ENCODE data around the gene TRIM16. TPM values are rescaled to one million over a fixed set of nuclear protein-coding genes. Genes with fewer than 3 reads are reported as not detected.
A peak's percentile ranks its signal among the peaks of the same experiment; 100 is the strongest.
"Not testable (repeated sequence)": the region's sequence is repeated elsewhere in the genome, so short reads cannot be mapped to it uniquely, and the experiment has no call there.

Gene TRIM16
- 10 to 100 TPM in 1 of 2 experiments, 1 to 10 TPM in 1; 8.3 to 11.2 TPM for total RNA-seq
- polyA plus RNA-seq: 1 to 10 TPM; 4.2 to 5.6 TPM

DNA sequence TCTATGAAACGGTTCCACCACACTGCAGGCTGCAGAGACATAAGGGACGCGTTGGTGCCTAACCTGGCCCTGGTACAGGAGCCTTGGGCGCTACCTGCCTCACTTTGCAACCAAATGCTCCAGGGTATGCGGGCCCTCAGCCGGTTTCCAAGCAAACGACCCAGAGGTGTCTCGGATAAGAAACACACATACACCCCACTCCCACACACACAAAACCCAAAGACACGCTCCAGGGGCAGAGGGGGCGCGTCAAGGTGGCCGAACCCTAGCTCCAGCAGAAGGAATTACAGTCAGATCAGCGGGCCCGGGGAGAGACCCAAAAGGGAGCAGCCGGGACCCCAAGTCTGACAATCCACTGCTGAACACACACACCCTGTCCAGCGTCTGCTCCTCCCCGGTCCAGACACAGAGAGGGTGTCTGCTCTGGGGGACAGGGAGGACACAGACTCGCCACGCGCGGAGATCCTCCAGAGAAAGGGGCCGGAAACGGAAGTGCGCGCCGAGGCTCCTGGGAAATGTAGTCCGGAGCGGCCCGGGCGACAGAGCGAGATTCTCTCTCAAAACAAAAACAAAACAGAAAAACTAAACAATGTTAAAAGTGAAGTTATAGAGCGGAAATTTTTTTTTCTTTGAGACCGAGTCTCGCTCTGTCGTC is at the start of gene TRIM16:
TSS of gene TRIM16 (minus strand) at position 488 of the 655 bp plus-strand sequence. CDS start 32,702 bp downstream, outside the sequence.
- H3K36me3 Mint-ChIP-seq; H3K27me3 ChIP-seq (ENCODE audit: insufficient read depth, low read length); H3K36me3 ChIP-seq (ENCODE audit: insufficient read depth, low read length); H3K9me3 Mint-ChIP-seq; H3K9me3 ChIP-seq (ENCODE audit: control insufficient read depth in 1 of 2, low read length in 2 of 2); H3K4me1 ChIP-seq (ENCODE audit: insufficient read depth, low read length); H3K27me3 Mint-ChIP-seq; CTCF ChIA-PET (ENCODE audit: partially characterized antibody): not testable (repeated sequence)
- Mint-ChIP-seq H3K27ac (peak within 1 kb of the TSS; percentile 81 to 96 (median 94)), H3K4me1 (peaks cover 13 to 24% (median 16%) of the 10 kb centered on the region in 4 donors), H3K4me3 (peak within 1 kb of the TSS; percentile 88 to 96 (median 95))
- Histone ChIP-seq H3K4me3 (ENCODE audit: low read length in 2 of 2) (peak within 1 kb of the TSS; percentile 34 to 81), H3K27ac (ENCODE audit: low read depth, low read length) (peak within 1 kb of the TSS; percentile 66)
- DNase-seq: peak; percentile 78 to 85 (median 80)
- intact Hi-C loops (cut with micrococcal nuclease): loop anchor here (1.0 kb wide), 1 partner anchor 15 kb away; the partner anchor contains the start of gene ZNF286A
- POLR2A ChIA-PET (ENCODE audit: partially characterized antibody): interaction anchor here (1.1 kb wide), 1 partner anchor 15 kb away, joined by 6 read pairs; no protein-coding TSS in a partner anchor

DNA sequence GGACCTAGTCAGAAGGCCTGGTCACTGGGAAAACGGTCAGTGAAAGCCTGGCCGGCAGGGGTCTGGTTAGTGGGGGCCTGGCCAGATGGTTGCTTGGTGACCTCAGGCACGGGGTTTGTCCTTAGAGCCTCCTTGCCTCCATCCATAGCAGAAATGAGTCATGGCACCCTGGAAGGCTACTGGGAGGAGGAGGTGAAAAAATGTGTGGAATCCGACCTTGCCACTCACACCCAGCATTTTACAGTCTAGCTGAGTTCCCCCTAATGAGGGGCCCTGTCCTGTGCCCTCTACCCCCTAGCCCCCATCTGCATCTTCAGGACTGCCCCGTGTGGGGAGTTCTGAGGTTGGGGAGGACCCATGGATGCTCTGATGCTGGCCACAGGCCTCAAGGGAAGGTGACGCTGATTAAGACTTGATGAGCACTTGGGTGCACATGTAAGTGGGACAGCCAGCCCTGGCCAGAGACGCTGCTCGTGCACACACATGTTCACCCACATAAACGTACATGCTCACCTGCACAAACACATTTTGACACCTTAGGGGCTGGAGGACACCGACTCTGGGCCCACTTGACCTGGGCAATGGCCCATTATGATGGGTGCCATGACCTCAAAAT is 49.2 kb upstream of the TRIM16 start:
- H3K36me3 ChIP-seq (ENCODE audit: insufficient read depth, low read length); H3K4me3 ChIP-seq (ENCODE audit: low read length in 2 of 2); H3K4me1 ChIP-seq (ENCODE audit: insufficient read depth, low read length); POLR2A ChIA-PET (ENCODE audit: partially characterized antibody); H3K4me3 Mint-ChIP-seq; H3K36me3 Mint-ChIP-seq; H3K27ac ChIP-seq (ENCODE audit: low read depth, low read length); H3K9me3 Mint-ChIP-seq; H3K27me3 Mint-ChIP-seq; DNase-seq; intact Hi-C loops (cut with micrococcal nuclease); H3K27me3 ChIP-seq (ENCODE audit: insufficient read depth, low read length); H3K4me1 Mint-ChIP-seq; H3K27ac Mint-ChIP-seq; H3K9me3 ChIP-seq (ENCODE audit: control insufficient read depth in 1 of 2, low read length in 2 of 2); CTCF ChIA-PET (ENCODE audit: partially characterized antibody): not testable (repeated sequence)

DNA sequence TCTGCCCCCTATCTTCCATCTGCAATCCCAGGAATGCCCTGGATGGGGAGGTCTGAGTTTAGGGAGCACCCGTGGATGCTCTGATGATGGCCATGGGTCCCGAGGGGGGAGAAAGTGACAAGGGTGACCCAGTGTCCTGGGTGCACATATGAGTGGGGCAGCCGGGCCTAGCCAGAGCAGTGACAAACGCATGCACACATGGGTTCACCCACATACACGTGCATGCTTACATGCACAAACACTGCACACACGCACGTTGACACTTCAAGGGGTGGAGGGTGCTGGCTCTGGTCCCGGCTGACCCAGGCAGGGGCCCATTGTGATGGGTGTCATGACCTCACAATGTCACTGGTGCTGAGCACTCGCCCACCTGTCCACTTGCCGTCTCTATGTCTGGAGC is 47.8 kb upstream of the TRIM16 start, which contains the start of gene TBC1D26:
TSS of gene TBC1D26 (plus strand) at position 384 of the 400 bp plus-strand sequence. CDS start 3,066 bp downstream, outside the sequence.
- H3K36me3 Mint-ChIP-seq; CTCF ChIA-PET (ENCODE audit: partially characterized antibody); H3K36me3 ChIP-seq (ENCODE audit: insufficient read depth, low read length); H3K4me3 Mint-ChIP-seq; POLR2A ChIA-PET (ENCODE audit: partially characterized antibody); H3K9me3 Mint-ChIP-seq; H3K4me3 ChIP-seq (ENCODE audit: low read length in 2 of 2); H3K27ac ChIP-seq (ENCODE audit: low read depth, low read length); DNase-seq; H3K9me3 ChIP-seq (ENCODE audit: control insufficient read depth in 1 of 2, low read length in 2 of 2); H3K27ac Mint-ChIP-seq; H3K27me3 Mint-ChIP-seq; H3K27me3 ChIP-seq (ENCODE audit: insufficient read depth, low read length); H3K4me1 ChIP-seq (ENCODE audit: insufficient read depth, low read length); H3K4me1 Mint-ChIP-seq; intact Hi-C loops (cut with micrococcal nuclease): not testable (repeated sequence)

DNA sequence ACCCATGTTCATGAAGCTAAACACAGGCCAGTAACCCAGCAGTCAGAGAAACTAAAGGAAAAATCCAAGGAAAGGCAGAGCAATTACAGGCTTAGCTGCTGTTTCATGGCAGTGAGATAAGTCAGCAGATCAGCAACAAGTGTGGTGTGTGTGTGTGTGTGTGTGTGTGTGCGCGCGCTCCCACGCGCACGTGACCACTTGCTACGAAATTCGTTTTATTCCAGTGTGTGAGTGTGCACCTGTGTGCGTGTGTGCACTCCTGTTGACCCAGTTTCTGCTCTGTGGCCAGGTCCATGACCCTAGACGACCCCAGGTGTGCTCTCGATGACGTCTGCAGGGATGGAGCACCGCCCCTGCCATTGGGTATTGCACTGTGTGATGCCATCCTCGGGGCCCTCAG is 46.4 kb upstream of the TRIM16 start:
- H3K36me3 Mint-ChIP-seq; H3K27ac Mint-ChIP-seq; H3K4me1 ChIP-seq (ENCODE audit: insufficient read depth, low read length); H3K4me3 Mint-ChIP-seq; intact Hi-C loops (cut with micrococcal nuclease); H3K27ac ChIP-seq (ENCODE audit: low read depth, low read length); CTCF ChIA-PET (ENCODE audit: partially characterized antibody); POLR2A ChIA-PET (ENCODE audit: partially characterized antibody); H3K9me3 ChIP-seq (ENCODE audit: control insufficient read depth in 1 of 2, low read length in 2 of 2); H3K36me3 ChIP-seq (ENCODE audit: insufficient read depth, low read length); DNase-seq; H3K4me3 ChIP-seq (ENCODE audit: low read length in 2 of 2); H3K4me1 Mint-ChIP-seq; H3K27me3 ChIP-seq (ENCODE audit: insufficient read depth, low read length); H3K27me3 Mint-ChIP-seq: not testable (repeated sequence)
- peaks cover 0 to 12% (median 7%) of the 10 kb centered on the region in 8 donors for H3K9me3 Mint-ChIP-seq

DNA sequence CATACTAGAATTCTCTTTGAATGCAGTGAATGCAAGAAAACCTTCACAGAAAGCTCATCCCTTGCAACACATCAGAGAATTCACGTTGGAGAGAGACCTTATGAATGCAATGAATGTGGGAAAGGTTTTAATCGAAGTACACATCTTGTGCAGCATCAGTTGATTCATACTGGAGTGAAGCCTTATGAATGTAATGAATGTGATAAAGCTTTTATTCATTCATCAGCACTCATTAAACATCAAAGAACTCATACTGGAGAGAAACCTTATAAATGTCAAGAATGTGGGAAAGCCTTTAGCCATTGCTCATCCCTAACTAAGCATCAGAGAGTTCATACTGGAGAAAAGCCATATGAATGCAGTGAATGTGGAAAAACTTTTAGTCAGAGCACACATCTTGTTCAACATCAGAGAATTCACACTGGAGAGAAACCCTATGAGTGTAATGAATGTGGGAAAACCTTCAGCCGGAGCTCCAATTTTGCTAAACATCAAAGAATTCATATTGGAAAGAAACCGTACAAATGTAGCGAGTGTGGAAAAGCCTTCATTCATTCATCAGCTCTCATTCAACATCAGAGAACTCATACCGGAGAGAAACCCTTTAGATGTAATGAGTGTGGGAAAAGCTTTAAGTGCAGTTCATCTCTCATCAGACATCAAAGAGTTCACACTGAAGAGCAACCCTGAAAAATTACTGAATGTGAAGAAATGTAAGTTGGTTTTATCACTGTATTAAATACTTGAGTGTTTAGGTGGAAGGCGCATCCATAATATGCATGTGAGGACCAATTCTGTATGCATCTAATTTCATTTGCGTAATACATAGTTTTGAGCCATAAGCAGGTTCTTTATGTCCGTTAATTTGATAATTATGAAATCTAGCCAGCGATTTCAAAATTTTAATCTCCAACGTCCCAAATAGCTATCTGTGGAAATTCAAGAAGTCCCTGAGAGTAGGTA is 32.8 kb upstream of the TRIM16 start:
- Mint-ChIP-seq H3K36me3 (peaks cover 29 to 30% of the 10 kb centered on the region in 2 donors), H3K9me3 (peaks cover 0 to 65% (median 51%) of the 10 kb centered on the region in 8 donors)
- H3K9me3 ChIP-seq (ENCODE audit: control insufficient read depth in 1 of 2, low read length in 2 of 2); H3K4me3 Mint-ChIP-seq; H3K4me1 ChIP-seq (ENCODE audit: insufficient read depth, low read length); CTCF ChIA-PET (ENCODE audit: partially characterized antibody); H3K27ac Mint-ChIP-seq; H3K36me3 ChIP-seq (ENCODE audit: insufficient read depth, low read length); H3K4me3 ChIP-seq (ENCODE audit: low read length in 2 of 2); intact Hi-C loops (cut with micrococcal nuclease); H3K27me3 Mint-ChIP-seq; H3K27ac ChIP-seq (ENCODE audit: low read depth, low read length); H3K27me3 ChIP-seq (ENCODE audit: insufficient read depth, low read length); POLR2A ChIA-PET (ENCODE audit: partially characterized antibody); H3K4me1 Mint-ChIP-seq; DNase-seq: not testable (repeated sequence)

DNA sequence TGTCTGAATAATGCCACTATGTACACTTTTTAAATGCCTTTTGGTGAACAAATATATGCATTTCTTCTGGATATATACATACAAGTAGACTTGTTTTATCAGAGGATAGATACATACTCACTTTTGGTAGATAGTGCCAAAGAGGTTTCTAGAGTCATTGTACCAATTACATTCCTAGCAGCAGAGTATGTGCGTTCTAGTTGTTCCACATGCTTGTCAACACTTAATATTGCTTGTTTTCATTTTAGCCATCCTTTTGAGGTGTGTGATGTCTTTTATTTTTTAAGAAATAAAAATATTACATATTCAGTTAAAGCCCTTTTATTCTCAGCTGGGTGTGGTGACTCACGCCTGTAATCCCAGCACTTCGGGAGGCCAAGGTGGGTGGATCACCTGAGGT is 24.8 kb upstream of the TRIM16 start:
- Mint-ChIP-seq H3K36me3 (peaks cover 46 to 65% of the 10 kb centered on the region in 2 donors), H3K9me3 (peaks cover 2 to 55% (median 38%) of the 10 kb centered on the region in 8 donors)
- H3K27ac Mint-ChIP-seq; H3K27me3 Mint-ChIP-seq; H3K4me3 Mint-ChIP-seq; H3K4me1 Mint-ChIP-seq; CTCF ChIA-PET (ENCODE audit: partially characterized antibody); H3K27me3 ChIP-seq (ENCODE audit: insufficient read depth, low read length); H3K27ac ChIP-seq (ENCODE audit: low read depth, low read length); intact Hi-C loops (cut with micrococcal nuclease); H3K36me3 ChIP-seq (ENCODE audit: insufficient read depth, low read length); H3K4me1 ChIP-seq (ENCODE audit: insufficient read depth, low read length); H3K4me3 ChIP-seq (ENCODE audit: low read length in 2 of 2); DNase-seq; H3K9me3 ChIP-seq (ENCODE audit: control insufficient read depth in 1 of 2, low read length in 2 of 2); POLR2A ChIA-PET (ENCODE audit: partially characterized antibody): not testable (repeated sequence)

DNA sequence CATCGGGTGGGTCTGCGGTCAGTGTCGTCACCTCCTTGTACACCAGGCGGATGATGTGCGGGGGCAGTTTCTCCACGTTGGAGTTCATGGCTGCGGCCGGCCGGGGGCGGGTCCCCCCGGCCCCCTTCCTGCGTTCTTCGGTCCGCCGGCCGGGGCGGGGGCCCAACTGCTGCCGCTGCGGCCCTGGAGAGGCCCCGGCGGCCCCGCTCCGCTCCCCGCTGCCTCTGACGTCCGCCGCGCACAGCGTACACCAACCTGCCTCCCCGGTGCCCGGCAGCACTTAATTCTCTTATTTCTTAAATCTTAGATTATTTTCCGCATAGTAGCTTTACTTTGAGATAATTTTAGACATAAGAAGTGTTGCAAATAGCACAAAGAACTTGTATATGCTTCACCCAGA is 20.7 kb upstream of the TRIM16 start:
- H3K4me1 ChIP-seq (ENCODE audit: insufficient read depth, low read length); CTCF ChIA-PET (ENCODE audit: partially characterized antibody); H3K27ac Mint-ChIP-seq; H3K4me3 Mint-ChIP-seq; H3K36me3 ChIP-seq (ENCODE audit: insufficient read depth, low read length); H3K4me3 ChIP-seq (ENCODE audit: low read length in 2 of 2); DNase-seq; H3K9me3 ChIP-seq (ENCODE audit: control insufficient read depth in 1 of 2, low read length in 2 of 2); H3K4me1 Mint-ChIP-seq; POLR2A ChIA-PET (ENCODE audit: partially characterized antibody); H3K27ac ChIP-seq (ENCODE audit: low read depth, low read length); H3K27me3 Mint-ChIP-seq; intact Hi-C loops (cut with micrococcal nuclease); H3K27me3 ChIP-seq (ENCODE audit: insufficient read depth, low read length): not testable (repeated sequence)
- peaks cover 2 to 38% (median 24%) of the 10 kb centered on the region in 8 donors for H3K9me3 Mint-ChIP-seq
- H3K36me3 Mint-ChIP-seq: peaks cover 48 to 51% of the 10 kb centered on the region in 2 donors

Data from CD4-positive, alpha-beta memory T cell (primary cell).